Placental epithelial cell (primary cell): ENCODE measurements around the gene CYCS. TPM values are rescaled to one million over a fixed set of nuclear protein-coding genes. Genes with fewer than 3 reads are reported as not detected.

ENCODE experiments used
- total RNA-seq: library from RNA; depleted of rRNA; stranded (reverse); fragments of >200 nt; gene quantifications from 2 replicates; pipeline ENCODE4 v1.2.3, GENCODE V29; 2012

Gene CYCS
- 9.8 and 19.2 TPM in 2 replicates for total RNA-seq

GRCh38 chr7:25125137-25125946 lies at the start of gene CYCS:
CYCS (minus strand) TSS chr7:25125260; CDS start chr7:25124119, 1,141 bp downstream.

Other genes with a start within 250 kb of the CYCS start
- 26.7 and 44.7 TPM in 2 replicates for gene OSBPL3, start 145.1 kb downstream of the CYCS start, total RNA-seq
- gene NPVF, start 103.2 kb upstream of the CYCS start, total RNA-seq: not detected in 2 replicates